CD4-positive, alpha-beta T cell treated with Interferon alpha-2 for 1 hour (primary cell): ENCODE data around the gene EFCAB3.
"Not testable (repeated sequence)": the region's sequence is repeated elsewhere in the genome, so short reads cannot be mapped to it uniquely, and the experiment has no call there.

Experiments
- DNase-seq, 2 donors: peaks; one replicate each; pipeline ENCODE4 v3.0.0-alpha.2; 2020 to 2022

Gene EFCAB3

GRCh38 chr17:62380253-62380652 lies at the start of gene EFCAB3:
EFCAB3 (plus strand) TSS chr17:62380553; CDS start chr17:62382980, 2,427 bp downstream.
- DNase-seq, result no peak

- no peak for DNase-seq
Measured at GRCh38 chr17:62336527-62336926, 43.8 kb upstream of the EFCAB3 start.

DNA sequence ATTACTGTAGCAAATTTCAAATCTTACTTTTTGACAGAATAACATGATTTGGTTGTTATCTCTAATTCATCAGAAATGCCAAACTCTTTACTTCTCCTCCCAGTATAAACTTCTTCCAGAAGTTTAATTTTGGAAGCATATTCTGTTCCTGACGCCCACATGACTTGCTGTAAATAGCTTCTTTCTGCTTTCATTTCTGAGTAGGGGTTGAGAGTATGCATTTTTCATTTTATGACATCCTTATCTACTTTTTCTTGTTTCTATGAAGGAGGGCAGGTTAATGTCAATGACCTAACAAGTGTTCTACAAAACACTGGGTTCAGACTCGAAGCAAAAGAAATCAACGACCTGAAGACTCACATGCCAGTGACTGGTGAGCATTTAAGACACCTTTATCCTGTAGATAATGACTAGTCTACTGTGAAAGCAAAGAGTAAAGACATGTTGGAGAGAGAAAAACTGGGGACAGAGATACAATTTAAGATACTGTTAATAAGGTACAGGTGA lies 36.5 kb upstream of the EFCAB3 start:
- no peak for DNase-seq

DNA sequence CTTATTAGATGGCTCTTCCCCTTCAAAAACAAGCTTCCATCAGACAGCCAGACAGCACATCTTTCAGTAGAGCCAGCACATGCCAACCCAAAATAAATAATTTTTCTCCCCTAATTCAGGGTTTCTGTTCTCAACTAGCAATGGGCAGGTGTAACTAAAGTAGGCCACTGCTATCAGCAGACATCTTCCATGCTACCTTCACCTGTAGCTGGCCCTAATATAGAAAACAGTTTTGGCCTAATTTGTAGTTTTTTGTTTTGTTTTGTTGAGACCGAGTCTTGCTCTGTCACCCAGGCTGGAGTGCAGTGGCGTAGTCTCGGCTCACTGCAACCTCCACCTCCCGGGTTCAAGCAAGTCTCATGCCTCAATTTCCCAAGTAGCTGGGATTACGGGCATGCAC lies 29.2 kb upstream of the EFCAB3 start:
- DNase-seq, result no peak

- DNase-seq, result no peak
Measured at GRCh38 chr17:62366191-62366590, 14.2 kb upstream of the EFCAB3 start.

DNA sequence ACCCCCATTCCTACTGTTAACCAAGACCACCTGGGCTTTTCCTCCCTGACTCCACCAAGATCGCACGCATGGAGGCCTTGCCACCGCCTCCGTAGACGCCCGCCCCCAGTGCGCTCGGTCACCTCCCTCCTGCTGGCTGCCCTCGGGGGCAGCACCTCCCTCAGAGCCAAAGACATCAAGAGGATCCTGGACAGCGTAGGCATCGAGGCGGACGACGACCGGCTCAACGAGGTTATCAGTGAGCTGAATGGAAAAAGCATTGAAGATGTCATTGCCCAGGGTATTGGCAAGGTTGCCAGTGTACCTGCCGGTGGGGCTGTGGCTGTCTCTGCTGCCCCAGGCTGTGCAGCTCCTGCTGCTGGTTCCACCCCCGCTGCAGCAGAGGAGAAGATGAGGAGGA lies 1.2 kb downstream of the EFCAB3 start:
- no peak for DNase-seq

DNA sequence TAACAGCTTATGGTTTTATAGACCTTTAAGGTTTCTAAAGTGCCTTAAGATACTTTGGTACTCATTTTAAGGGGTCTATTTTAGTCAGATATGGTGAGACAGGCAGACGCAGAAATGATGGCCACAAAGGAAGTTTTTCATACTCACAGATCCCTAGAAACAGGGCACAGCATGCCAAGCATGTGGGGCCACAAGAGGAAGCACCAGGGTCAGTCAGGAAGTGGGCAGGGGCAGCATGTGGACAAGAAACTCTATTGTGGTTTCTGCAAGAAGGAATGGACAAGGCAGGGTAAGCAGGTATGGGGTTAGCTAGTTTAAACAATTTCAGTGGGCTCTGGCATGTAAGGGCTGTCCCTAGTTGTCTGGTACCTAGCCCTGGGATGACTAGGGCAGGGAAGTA lies 8.5 kb downstream of the EFCAB3 start:
- DNase-seq, result no peak

GRCh38 chr17:62392908-62393307 lies 12.6 kb downstream of the EFCAB3 start:
- no peak for DNase-seq

- DNase-seq, result no peak
Measured at GRCh38 chr17:62398891-62399290, 18.5 kb downstream of the EFCAB3 start.

GRCh38 chr17:62405451-62405850 lies 25.1 kb downstream of the EFCAB3 start:
- no peak for DNase-seq

- DNase-seq, result not testable (repeated sequence)
Measured at GRCh38 chr17:62413090-62413489, 32.7 kb downstream of the EFCAB3 start.

DNA sequence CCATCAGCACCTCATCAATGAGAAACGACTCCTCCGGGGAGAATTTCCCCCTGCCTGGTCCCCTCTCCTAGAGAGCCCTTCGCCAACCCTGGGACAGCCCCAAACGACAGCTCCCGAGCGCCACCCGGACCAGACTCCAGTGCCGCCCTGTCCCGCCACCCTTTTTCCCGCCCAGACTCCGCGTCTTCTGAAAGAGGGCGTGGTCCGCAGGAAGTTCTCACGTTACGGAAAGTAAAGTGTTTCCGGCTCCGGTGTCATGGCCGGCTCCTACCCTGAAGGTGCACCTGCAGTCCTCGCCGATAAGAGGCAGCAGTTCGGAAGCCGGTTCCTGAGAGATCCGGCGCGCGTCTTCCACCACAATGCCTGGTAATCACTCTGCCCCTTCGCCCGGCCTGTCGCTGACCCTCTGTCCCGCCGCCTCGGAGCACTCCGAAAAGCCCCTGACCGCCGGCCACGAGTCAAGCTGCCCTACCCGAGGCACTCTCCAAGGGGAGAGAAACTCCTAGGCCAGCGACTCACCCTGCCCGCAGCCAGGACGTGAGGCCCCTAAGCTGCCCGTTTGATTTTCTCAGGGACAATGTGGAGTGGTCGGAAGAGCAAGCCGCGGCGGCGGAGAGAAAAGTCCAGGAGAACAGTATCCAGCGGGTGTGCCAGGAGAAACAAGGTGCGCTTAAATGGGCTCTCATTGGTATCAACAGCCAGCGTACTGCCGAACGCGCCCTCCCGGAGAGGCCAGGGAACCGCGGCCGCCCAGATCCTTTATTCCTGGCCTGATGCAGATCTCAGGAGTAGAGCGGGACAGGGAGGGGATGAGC lies 43.5 kb downstream of the EFCAB3 start, which contains the start of gene METTL2A:
Gene METTL2A, plus strand, starts transcription at position 251 of the 815 bp plus-strand sequence. Its CDS starts 6 bp downstream, at position 257.
- peak; percentile 83 to 88 for DNase-seq

DNA sequence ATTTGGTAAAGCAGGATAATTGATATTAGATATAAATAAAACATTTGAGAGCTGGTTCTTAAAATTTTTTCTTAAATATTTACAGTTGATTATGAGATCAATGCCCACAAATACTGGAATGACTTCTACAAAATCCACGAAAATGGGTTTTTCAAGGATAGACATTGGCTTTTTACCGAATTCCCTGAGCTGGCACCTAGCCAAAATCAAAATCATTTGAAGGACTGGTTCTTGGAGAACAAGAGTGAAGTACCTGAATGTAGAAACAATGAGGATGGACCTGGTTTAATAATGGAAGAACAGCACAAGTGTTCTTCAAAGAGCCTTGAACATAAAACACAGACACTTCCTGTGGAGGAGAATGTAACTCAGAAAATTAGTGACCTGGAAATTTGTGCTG lies 45.9 kb downstream of the EFCAB3 start:
- DNase-seq, result not testable (repeated sequence)

GRCh38 chr17:62435251-62435650 lies 54.9 kb downstream of the EFCAB3 start:
- not testable (repeated sequence) for DNase-seq

DNA sequence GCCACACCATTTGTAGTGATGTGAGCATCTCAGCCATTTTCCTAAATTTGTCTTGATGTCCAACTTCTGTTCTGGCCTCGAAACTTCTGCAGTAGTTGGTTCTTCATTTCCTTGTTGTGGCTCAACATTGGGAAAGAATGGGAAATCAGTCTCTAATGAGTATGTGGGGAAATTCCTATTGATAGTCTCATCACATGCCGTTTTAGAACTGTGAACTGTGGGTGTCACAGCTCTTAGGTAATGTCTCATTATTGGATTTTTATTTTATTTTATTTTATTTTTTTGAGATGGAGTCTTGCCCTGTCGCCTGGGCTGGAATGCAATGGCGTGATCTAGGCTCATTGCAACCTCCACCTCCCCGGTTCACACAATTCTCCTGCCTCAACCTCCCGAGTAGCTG lies 60.8 kb downstream of the EFCAB3 start:
- not testable (repeated sequence) for DNase-seq

DNA sequence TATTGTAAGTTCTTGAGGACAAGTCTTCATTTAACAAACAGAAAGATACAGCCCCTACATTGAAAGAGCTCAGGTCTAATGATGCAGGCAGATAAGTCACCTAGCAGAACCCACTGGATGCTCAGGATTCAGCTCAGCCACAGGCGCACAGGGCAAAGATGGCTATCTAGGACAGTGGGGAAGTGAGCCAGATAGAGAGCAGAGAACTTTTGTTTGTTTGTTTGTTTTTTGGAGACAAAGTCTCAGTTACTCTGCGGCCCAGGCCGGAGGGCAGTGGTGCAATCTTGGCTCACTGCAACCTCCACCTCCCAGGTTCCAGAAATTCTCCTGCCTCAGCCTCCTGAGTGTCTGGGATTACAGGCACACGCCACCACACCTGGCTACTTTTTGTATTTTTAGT lies 63.7 kb downstream of the EFCAB3 start:
- DNase-seq, result no peak

GRCh38 chr17:62445791-62446190 lies 65.4 kb downstream of the EFCAB3 start:
- DNase-seq, result not testable (repeated sequence)

DNA sequence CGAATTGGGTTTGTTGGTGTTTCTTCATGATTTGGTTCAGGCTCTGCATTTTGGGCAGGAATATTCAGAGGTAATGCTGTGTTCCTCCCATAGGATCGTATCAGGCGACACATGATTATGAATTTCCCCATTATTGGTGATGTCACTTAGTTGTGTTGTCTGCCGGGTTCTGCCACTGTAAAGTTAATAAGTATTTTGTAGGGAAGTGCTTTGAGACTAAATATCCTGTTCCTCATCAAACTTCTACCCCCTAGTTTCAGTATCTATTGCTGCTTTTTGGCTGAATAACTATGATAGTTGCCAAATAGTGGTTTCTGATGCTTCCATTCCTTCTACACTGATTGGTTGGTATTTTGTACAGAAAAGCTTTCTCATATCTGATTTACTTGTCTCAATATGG lies 71.8 kb downstream of the EFCAB3 start:
- DNase-seq, result not testable (repeated sequence)

- DNase-seq, result not testable (repeated sequence)
Measured at GRCh38 chr17:62453041-62453440, 72.7 kb downstream of the EFCAB3 start.

GRCh38 chr17:62453656-62454055 lies 73.3 kb downstream of the EFCAB3 start:
- peak in 1 of 2 donors; percentile 38 for DNase-seq

DNA sequence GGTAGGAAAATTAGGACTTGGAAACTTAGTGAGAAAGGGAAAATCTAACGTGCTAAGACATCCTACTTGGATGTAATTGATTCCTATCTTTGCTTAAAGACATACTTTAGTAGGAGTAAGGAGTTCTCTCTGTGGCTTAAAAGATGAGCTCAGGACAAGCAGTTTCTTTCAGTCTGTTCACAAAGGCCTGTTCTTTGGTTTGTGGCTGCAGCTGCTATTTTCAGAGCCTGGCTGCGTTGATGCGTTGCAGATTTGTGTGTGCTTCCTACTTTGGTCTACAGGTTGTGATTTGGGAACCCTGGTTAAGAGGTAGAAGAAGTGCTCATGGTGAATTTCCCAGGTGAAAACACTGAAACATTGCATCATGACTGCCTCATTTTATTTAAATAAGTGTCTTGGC lies 73.8 kb downstream of the EFCAB3 start:
- DNase-seq, result not testable (repeated sequence)

- DNase-seq, result no peak
Measured at GRCh38 chr17:62456016-62456415, 75.7 kb downstream of the EFCAB3 start.

DNA sequence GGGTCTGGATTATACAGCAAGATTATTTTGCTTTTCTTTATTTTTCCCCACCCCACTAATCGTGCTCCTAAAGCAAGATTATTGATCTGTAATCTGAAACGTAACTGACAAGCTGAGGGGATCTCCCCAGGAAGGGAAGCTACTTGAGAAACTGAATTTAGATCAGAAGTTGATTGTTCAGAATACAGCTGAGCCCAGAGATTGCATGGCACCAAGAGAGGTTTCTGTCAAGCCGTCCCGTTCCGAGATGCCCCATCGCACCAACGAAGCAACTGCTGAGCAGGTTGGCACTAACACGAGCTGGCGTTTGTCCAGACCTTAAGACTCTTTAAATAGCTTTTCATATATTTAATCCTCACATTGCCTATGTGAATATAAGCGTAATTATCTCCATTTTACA lies 78.1 kb downstream of the EFCAB3 start:
- not testable (repeated sequence) for DNase-seq

DNA sequence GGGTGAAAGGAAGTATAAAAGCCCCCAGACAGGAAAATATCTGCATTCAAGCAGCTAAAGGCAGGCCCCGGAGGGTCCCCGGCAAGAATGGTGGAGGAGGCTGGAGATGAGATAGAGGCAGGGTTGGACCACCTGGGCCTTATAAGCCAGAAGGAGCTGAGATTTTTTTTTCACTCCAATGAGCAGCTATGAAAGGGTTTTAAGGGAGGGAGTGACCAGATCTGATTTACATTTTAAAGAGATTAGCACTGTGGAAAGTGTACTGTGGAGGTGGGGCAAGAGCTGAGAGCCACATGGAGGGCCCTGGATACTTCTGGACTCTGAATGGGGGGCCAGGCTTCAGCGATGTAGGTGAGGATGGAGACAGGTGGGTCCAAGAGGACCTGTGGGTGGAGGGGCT lies 84.1 kb downstream of the EFCAB3 start:
- DNase-seq, result not testable (repeated sequence)
